Brain pericyte (primary cell): ENCODE measurements around the gene ATXN7.

Experiments used
- DNase-seq: peaks from one replicate; pipeline ENCODE4 v3.0.0-alpha.2; 2012; ENCODE audit warnings: low read depth, low spot score

ATXN7 gene

GRCh38 chr3:63963496-63963895 lies 99.8 kb downstream of the ATXN7 start:
- DNase-seq: no peak

- DNase-seq: no peak
These were observed 101.2 kb downstream of the ATXN7 start for GRCh38 chr3:63964681-63965485.

- DNase-seq: no peak
These were observed 102.3 kb downstream of the ATXN7 start for GRCh38 chr3:63966007-63966406.

GRCh38 chr3:63966871-63967270 lies 103.2 kb downstream of the ATXN7 start:
- no peak for DNase-seq

- DNase-seq: no peak
These were observed 104.3 kb downstream of the ATXN7 start for GRCh38 chr3:63967675-63968611.

GRCh38 chr3:63968612-63969350 lies 105.1 kb downstream of the ATXN7 start:
- no peak for DNase-seq

- DNase-seq: no peak
These were observed 106.2 kb downstream of the ATXN7 start for GRCh38 chr3:63969876-63970275.

- DNase-seq: no peak
These were observed 107.2 kb downstream of the ATXN7 start for GRCh38 chr3:63970631-63971475.

GRCh38 chr3:63972196-63972595 lies 108.5 kb downstream of the ATXN7 start:
- DNase-seq: no peak

GRCh38 chr3:63972987-63973386 lies 109.3 kb downstream of the ATXN7 start:
- no peak for DNase-seq

GRCh38 chr3:63973406-63973805 lies 109.7 kb downstream of the ATXN7 start:
- DNase-seq: no peak

- DNase-seq: no peak
These were observed 110.8 kb downstream of the ATXN7 start for GRCh38 chr3:63974451-63974850.

- DNase-seq: peak; percentile 45
These were observed 112.1 kb downstream of the ATXN7 start for GRCh38 chr3:63975723-63976122.

GRCh38 chr3:63976161-63976871 lies 112.6 kb downstream of the ATXN7 start:
- peak; percentile 60 for DNase-seq

GRCh38 chr3:63976872-63977200 lies 113.2 kb downstream of the ATXN7 start:
- DNase-seq: no peak

GRCh38 chr3:63977893-63978292 lies 114.2 kb downstream of the ATXN7 start:
- DNase-seq: no peak

- DNase-seq: no peak
These were observed 115.6 kb downstream of the ATXN7 start for GRCh38 chr3:63979093-63979885.

GRCh38 chr3:63980019-63980418 lies 116.4 kb downstream of the ATXN7 start:
- DNase-seq: no peak

- no peak for DNase-seq
These were observed 117.3 kb downstream of the ATXN7 start for GRCh38 chr3:63980830-63981498.
